Neural crest cell (in vitro differentiated cells): ENCODE measurements around the gene SAG. TPM values are rescaled to one million over a fixed set of nuclear protein-coding genes. Genes with fewer than 3 reads are reported as not detected.
"Not testable (repeated sequence)": the region's sequence is repeated elsewhere in the genome, so short reads cannot be mapped to it uniquely, and the experiment has no call there.

Experiments used
- DNase-seq: peaks from one replicate; pipeline ENCODE4 v3.0.0; 2021; ENCODE audit warnings: low read depth, mixed read lengths, low spot score
- H3K27ac Mint-ChIP-seq: one replicate; pipeline ENCODE4 v1.8.0; 2021; ENCODE audit warnings: mild to moderate bottlenecking, mixed read lengths; ENCODE audit not compliant: unreplicated experiment
- H3K27me3 Mint-ChIP-seq: 2 replicates; pipeline ENCODE4 v1.8.0; 2021; ENCODE audit warnings: low read depth, mild to moderate bottlenecking, mixed read lengths
- H3K36me3 Mint-ChIP-seq: 2 replicates; pipeline ENCODE4 v1.8.0; 2021; ENCODE audit warnings: low read depth, mild to moderate bottlenecking, mixed read lengths
- H3K4me1 Mint-ChIP-seq: 2 replicates; pipeline ENCODE4 v1.8.0; 2021; ENCODE audit warnings: mixed read lengths
- H3K4me3 Mint-ChIP-seq: one replicate; pipeline ENCODE4 v1.8.0; 2021; ENCODE audit warnings: mild to moderate bottlenecking, mixed read lengths
- H3K9me3 Mint-ChIP-seq: 2 replicates; pipeline ENCODE4 v1.8.0; 2021; ENCODE audit warnings: mixed read lengths
- CTCF ChIP-seq: fragments of 200-600 bp; sonication (generic); conservative IDR thresholded peaks from 2 replicates; pipeline ENCODE4 v1.5.0; 2021; ENCODE audit warnings: antibody characterized with exemption, mild to moderate bottlenecking
- total RNA-seq: library from RNA; stranded (reverse); gene quantifications from 2 replicates; pipeline ENCODE4 v1.2.1, GENCODE V29; 2021

SAG gene
- total RNA-seq, 1 donor from 2014 or later, result not detected

DNA sequence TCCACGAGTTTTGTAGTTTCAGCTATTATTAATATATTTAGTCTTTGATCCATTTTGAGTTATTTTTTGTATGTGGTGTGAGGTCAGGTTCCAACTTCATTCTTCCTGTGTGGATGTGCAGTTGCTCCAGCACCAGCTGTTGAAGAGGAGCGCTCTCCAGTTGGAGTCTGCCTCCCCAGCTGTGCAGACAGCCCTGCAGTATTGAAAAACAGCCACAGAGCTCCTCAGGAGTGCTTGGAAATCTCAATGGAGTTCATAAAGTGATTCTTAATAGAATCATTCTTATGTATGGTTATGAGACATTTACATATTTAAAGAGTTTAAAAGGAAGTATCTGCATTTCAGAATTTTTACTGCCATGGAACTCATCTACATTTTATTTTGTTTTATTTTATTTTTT lies 64.0 kb downstream of the SAG start:
- Mint-ChIP-seq H3K4me1 (peaks cover 21% of the 10 kb centered on the region), H3K36me3 (peaks cover 4% of the 10 kb centered on the region), H3K4me3 (no peak overlapping the region), H3K9me3 (no peaks in the 10 kb centered on the region), H3K27ac (no peak overlapping the region), H3K27me3 (no peaks in the 10 kb centered on the region)
- no peak for DNase-seq
- no peak for TF ChIP-seq CTCF

- Mint-ChIP-seq H3K9me3 (no peaks in the 10 kb centered on the region), H3K4me3 (no peak overlapping the region), H3K27me3 (no peaks in the 10 kb centered on the region), H3K4me1 (peaks cover 21% of the 10 kb centered on the region), H3K36me3 (peaks cover 8% of the 10 kb centered on the region), H3K27ac (no peak overlapping the region)
- DNase-seq, result no peak
- TF ChIP-seq CTCF, result no peak
Measured at GRCh38 chr2:233372855-233373254, 65.2 kb downstream of the SAG start.

- no peak overlapping the region for H3K27ac Mint-ChIP-seq
- H3K27me3 Mint-ChIP-seq, result no peaks in the 10 kb centered on the region
- H3K4me3 Mint-ChIP-seq, result no peak overlapping the region
- no peak for TF ChIP-seq CTCF
- no peak for DNase-seq
- H3K4me1 Mint-ChIP-seq, result peaks cover 21% of the 10 kb centered on the region
- H3K9me3 Mint-ChIP-seq, result no peaks in the 10 kb centered on the region
- H3K36me3 Mint-ChIP-seq, result peaks cover 8% of the 10 kb centered on the region
Measured at GRCh38 chr2:233373316-233373715, 65.7 kb downstream of the SAG start.

- H3K27me3 Mint-ChIP-seq, H3K27ac Mint-ChIP-seq, H3K4me3 Mint-ChIP-seq, DNase-seq, H3K9me3 Mint-ChIP-seq, H3K36me3 Mint-ChIP-seq: not testable (repeated sequence)
- peaks cover 12% of the 10 kb centered on the region for H3K4me1 Mint-ChIP-seq
Measured at GRCh38 chr2:233374776-233375175, 67.2 kb downstream of the SAG start.

GRCh38 chr2:233375490-233376314 lies 68.1 kb downstream of the SAG start:
- TF ChIP-seq CTCF, result no peak
- Mint-ChIP-seq H3K27ac (peak overlapping the region; percentile 60), H3K27me3 (no peaks in the 10 kb centered on the region), H3K4me1 (peaks cover 12% of the 10 kb centered on the region), H3K4me3 (no peak overlapping the region), H3K9me3 (no peaks in the 10 kb centered on the region), H3K36me3 (peaks cover 5% of the 10 kb centered on the region)
- DNase-seq, result no peak

- Mint-ChIP-seq H3K27me3 (no peaks in the 10 kb centered on the region), H3K4me3 (no peak overlapping the region), H3K27ac (no peak overlapping the region), H3K36me3 (peaks cover 3% of the 10 kb centered on the region), H3K9me3 (no peaks in the 10 kb centered on the region), H3K4me1 (peaks cover 16% of the 10 kb centered on the region)
- no peak for TF ChIP-seq CTCF
- DNase-seq, result no peak
Measured at GRCh38 chr2:233379034-233379433, 71.4 kb downstream of the SAG start.
